Neural cell (in vitro differentiated cells): ENCODE data around the gene FSTL5. TPM values are rescaled to one million over a fixed set of nuclear protein-coding genes. Genes with fewer than 3 reads are reported as not detected.

Experiments
- H2AFZ ChIP-seq: fragments of 200-600, 300-800 bp; sonication (generic), shearing (Covaris generic); 2 replicates; pipeline ENCODE4 v1.6.0; 2014; ENCODE audit warnings: low read depth, mild to moderate bottlenecking, antibody characterized with exemption, low read length, moderate library complexity
- H3F3A ChIP-seq: fragments of 200-600 bp; shearing (Covaris generic); 2 replicates; pipeline ENCODE4 v1.6.1; 2016; ENCODE audit warnings: mild to moderate bottlenecking, moderate library complexity, mixed read lengths, antibody characterized with exemption, low read length; ENCODE audit not compliant: insufficient read depth, poor library complexity, severe bottlenecking
- H3K27ac ChIP-seq: fragments of 200-600, 300-800 bp; sonication (generic), shearing (Covaris generic); 2 replicates; pipeline ENCODE4 v1.5.1; 2014; ENCODE audit warnings: mild to moderate bottlenecking, low read length, moderate library complexity
- H3K27me3 ChIP-seq: fragments of 300-800, 200-600 bp; sonication (generic), shearing (Covaris generic); 2 replicates; pipeline ENCODE4 v1.6.0; 2014; ENCODE audit warnings: mild to moderate bottlenecking, low read depth, low read length, moderate library complexity; ENCODE audit not compliant: insufficient read depth
- H3K36me3 ChIP-seq: fragments of 300-800, 200-600 bp; sonication (generic), shearing (Covaris generic); 2 replicates; pipeline ENCODE4 v1.5.1; 2014; ENCODE audit warnings: mild to moderate bottlenecking, antibody characterized with exemption, low read length, moderate library complexity; ENCODE audit not compliant: insufficient read depth
- H3K4me2 ChIP-seq: fragments of 300-800, 200-600 bp; sonication (generic), shearing (Covaris generic); 2 replicates; pipeline ENCODE4 v1.6.0; 2014; ENCODE audit warnings: mild to moderate bottlenecking, low read length
- H3K4me3 ChIP-seq: fragments of 300-800, 200-600 bp; sonication (generic), shearing (Covaris generic); 2 replicates; pipeline ENCODE4 v1.5.1; 2014; ENCODE audit warnings: mild to moderate bottlenecking, low read length, moderate library complexity
- H3K79me2 ChIP-seq: fragments of 200-600 bp; shearing (Covaris generic); replicated peaks from 2 replicates; pipeline ENCODE4 v1.6.0; 2014; ENCODE audit warnings: mild to moderate bottlenecking, low read length, moderate library complexity; ENCODE audit not compliant: insufficient read depth
- H3K9ac ChIP-seq: fragments of 300-800, 200-600 bp; sonication (generic), shearing (Covaris generic); 2 replicates; pipeline ENCODE4 v1.6.1; 2016; ENCODE audit warnings: mild to moderate bottlenecking, low read length, mixed read lengths
- H3K9me2 ChIP-seq: fragments of 200-600 bp; shearing (Covaris generic); 2 replicates; pipeline ENCODE4 v1.6.1; 2016; ENCODE audit warnings: mild to moderate bottlenecking, low read length, mixed read lengths; ENCODE audit not compliant: insufficient read depth
- H3K9me3 ChIP-seq: fragments of 200-600, 300-800 bp; sonication (generic), shearing (Covaris generic); 2 replicates; pipeline ENCODE4 v1.6.1; 2016; ENCODE audit warnings: mild to moderate bottlenecking, mixed run types, low read length, moderate library complexity, mixed read lengths
- H4K20me1 ChIP-seq: fragments of 200-600 bp; shearing (Covaris generic); 2 replicates; pipeline ENCODE4 v1.6.1; 2016; ENCODE audit warnings: mild to moderate bottlenecking, mixed run types; ENCODE audit not compliant: insufficient read depth
- EP300 ChIP-seq: fragments of 450-650 bp; conservative IDR thresholded peaks from 2 replicates; pipeline ENCODE4 v1.6.1; 2014; ENCODE audit warnings: antibody characterized with exemption, mild to moderate bottlenecking, moderate library complexity; ENCODE audit not compliant: poor library complexity, severe bottlenecking
- EZH2 ChIP-seq: fragments of 200-600, 300-800 bp; shearing (Covaris generic), sonication (generic); IDR thresholded peaks from 2 replicates; pipeline ENCODE4 v1.6.1; 2014; ENCODE audit warnings: antibody characterized with exemption, low read length, borderline replicate concordance, mild to moderate bottlenecking; ENCODE audit not compliant: insufficient read depth, poor library complexity, severe bottlenecking
- MXI1 ChIP-seq: fragments of 450-650 bp; conservative IDR thresholded peaks from 2 replicates; pipeline ENCODE4 v1.6.1; 2014; ENCODE audit warnings: antibody characterized with exemption, mild to moderate bottlenecking; ENCODE audit not compliant: poor library complexity, severe bottlenecking
- POLR2AphosphoS5 ChIP-seq: IDR thresholded peaks from 2 replicates; pipeline ENCODE4 v1.6.1; 2012
- RAD21 ChIP-seq: fragments of 450-650 bp; conservative IDR thresholded peaks from 2 replicates; pipeline ENCODE4 v1.6.1; 2014; ENCODE audit warnings: antibody characterized with exemption, mild to moderate bottlenecking, moderate library complexity
- SMC3 ChIP-seq: fragments of 450-650 bp; conservative IDR thresholded peaks from 2 replicates; pipeline ENCODE4 v1.6.1; 2014; ENCODE audit warnings: antibody characterized with exemption, mild to moderate bottlenecking, moderate library complexity; ENCODE audit not compliant: poor library complexity
- TAF1 ChIP-seq: IDR thresholded peaks from 2 replicates; pipeline ENCODE4 v1.6.1; 2012; ENCODE audit warnings: low read depth
- polyA plus RNA-seq: library from polyadenylated mRNA; depleted of rRNA; stranded (reverse); fragments of >200 nt; gene quantifications from 2 replicates; pipeline ENCODE4 v1.2.3, GENCODE V29; 2014
- TF ChIP-seq, protein P1 (sequence below): IDR thresholded peaks from 2 replicates; pipeline ENCODE4 v1.6.1; 2012; ENCODE audit warnings: borderline replicate concordance
- TF ChIP-seq, protein P2 (sequence below): fragments of 450-650 bp; IDR thresholded peaks from 2 replicates; pipeline ENCODE4 v1.5.1; 2014; ENCODE audit warnings: antibody characterized with exemption, mild to moderate bottlenecking, moderate library complexity; ENCODE audit not compliant: poor library complexity, severe bottlenecking

Gene FSTL5
- polyA plus RNA-seq, 1 donor from 2014 or later = 6.8 TPM

DNA sequence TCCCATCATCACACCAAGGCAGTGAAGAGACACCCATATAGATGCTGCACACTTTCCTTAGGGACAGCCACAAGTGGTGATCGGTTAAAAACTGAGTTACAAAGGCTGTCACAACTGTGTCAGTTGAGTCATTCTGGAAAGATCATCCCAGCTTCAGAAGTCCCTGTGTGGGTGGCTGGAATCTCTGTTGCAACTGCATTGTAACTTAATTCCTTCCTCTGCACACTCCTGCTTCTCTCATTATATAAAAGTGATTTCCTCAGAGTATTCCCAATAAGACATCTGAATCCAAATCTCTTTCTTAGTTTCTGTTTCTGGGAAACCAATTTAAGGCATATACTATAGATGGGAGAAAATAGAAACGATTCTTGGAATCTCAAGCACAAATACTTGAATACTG is 88.1 kb downstream of the FSTL5 start:
- Histone ChIP-seq H3K4me2 (no peak overlapping the region), H3K9ac (no peak overlapping the region), H2AFZ (no peak overlapping the region), H3K4me3 (no peak overlapping the region), H3K27ac (no peak overlapping the region), H3K9me3 (no peaks in the 10 kb centered on the region), H3F3A (no peaks in the 10 kb centered on the region), H3K9me2 (no peaks in the 10 kb centered on the region), H3K79me2 (no peaks in the 10 kb centered on the region), H4K20me1 (no peaks in the 10 kb centered on the region), H3K27me3 (no peaks in the 10 kb centered on the region), H3K36me3 (no peaks in the 10 kb centered on the region)
- no peak for TF ChIP-seq RAD21
- no peak for TF ChIP-seq SMC3
- no peak for TF ChIP-seq EZH2
- TF ChIP-seq TAF1 = no peak
- TF ChIP-seq, protein P1, sequence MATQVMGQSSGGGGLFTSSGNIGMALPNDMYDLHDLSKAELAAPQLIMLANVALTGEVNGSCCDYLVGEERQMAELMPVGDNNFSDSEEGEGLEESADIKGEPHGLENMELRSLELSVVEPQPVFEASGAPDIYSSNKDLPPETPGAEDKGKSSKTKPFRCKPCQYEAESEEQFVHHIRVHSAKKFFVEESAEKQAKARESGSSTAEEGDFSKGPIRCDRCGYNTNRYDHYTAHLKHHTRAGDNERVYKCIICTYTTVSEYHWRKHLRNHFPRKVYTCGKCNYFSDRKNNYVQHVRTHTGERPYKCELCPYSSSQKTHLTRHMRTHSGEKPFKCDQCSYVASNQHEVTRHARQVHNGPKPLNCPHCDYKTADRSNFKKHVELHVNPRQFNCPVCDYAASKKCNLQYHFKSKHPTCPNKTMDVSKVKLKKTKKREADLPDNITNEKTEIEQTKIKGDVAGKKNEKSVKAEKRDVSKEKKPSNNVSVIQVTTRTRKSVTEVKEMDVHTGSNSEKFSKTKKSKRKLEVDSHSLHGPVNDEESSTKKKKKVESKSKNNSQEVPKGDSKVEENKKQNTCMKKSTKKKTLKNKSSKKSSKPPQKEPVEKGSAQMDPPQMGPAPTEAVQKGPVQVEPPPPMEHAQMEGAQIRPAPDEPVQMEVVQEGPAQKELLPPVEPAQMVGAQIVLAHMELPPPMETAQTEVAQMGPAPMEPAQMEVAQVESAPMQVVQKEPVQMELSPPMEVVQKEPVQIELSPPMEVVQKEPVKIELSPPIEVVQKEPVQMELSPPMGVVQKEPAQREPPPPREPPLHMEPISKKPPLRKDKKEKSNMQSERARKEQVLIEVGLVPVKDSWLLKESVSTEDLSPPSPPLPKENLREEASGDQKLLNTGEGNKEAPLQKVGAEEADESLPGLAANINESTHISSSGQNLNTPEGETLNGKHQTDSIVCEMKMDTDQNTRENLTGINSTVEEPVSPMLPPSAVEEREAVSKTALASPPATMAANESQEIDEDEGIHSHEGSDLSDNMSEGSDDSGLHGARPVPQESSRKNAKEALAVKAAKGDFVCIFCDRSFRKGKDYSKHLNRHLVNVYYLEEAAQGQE = no peak
- no peak for TF ChIP-seq MXI1
- TF ChIP-seq, protein P2, sequence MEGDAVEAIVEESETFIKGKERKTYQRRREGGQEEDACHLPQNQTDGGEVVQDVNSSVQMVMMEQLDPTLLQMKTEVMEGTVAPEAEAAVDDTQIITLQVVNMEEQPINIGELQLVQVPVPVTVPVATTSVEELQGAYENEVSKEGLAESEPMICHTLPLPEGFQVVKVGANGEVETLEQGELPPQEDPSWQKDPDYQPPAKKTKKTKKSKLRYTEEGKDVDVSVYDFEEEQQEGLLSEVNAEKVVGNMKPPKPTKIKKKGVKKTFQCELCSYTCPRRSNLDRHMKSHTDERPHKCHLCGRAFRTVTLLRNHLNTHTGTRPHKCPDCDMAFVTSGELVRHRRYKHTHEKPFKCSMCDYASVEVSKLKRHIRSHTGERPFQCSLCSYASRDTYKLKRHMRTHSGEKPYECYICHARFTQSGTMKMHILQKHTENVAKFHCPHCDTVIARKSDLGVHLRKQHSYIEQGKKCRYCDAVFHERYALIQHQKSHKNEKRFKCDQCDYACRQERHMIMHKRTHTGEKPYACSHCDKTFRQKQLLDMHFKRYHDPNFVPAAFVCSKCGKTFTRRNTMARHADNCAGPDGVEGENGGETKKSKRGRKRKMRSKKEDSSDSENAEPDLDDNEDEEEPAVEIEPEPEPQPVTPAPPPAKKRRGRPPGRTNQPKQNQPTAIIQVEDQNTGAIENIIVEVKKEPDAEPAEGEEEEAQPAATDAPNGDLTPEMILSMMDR = no peak
- TF ChIP-seq EP300 = no peak
- TF ChIP-seq POLR2AphosphoS5 = no peak

DNA sequence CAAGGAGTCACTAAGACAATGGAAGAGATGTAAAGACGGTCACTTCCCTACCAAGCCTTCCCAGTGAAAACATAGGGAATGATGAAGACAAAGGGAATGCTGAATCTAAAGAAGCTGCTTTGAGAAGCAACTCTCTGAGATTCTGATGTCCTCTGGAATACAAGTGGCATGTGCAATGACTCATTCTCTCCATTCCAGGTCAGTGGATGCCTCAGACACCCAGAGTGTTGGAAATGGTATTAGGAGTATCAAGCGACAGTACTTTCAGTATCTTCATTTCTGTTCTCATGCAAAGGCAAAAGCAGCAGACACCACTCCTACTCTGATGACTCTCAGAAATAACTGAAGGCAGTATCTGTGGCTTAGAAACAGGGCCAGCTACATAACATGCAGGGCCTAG is 102.6 kb downstream of the FSTL5 start:
- Histone ChIP-seq H3K79me2 (no peaks in the 10 kb centered on the region), H3K9ac (no peak overlapping the region), H3K4me3 (no peak overlapping the region), H3K27me3 (no peaks in the 10 kb centered on the region), H3K36me3 (no peaks in the 10 kb centered on the region), H3K27ac (no peak overlapping the region), H3K9me2 (no peaks in the 10 kb centered on the region), H4K20me1 (no peaks in the 10 kb centered on the region), H3K9me3 (no peaks in the 10 kb centered on the region), H3F3A (no peaks in the 10 kb centered on the region), H3K4me2 (no peak overlapping the region), H2AFZ (no peak overlapping the region)
- TF ChIP-seq, protein P2 = no peak
- TF ChIP-seq, protein P1 = no peak
- TF ChIP-seq MXI1 (no peak), POLR2AphosphoS5 (no peak), RAD21 (no peak), EP300 (no peak), EZH2 (no peak), SMC3 (no peak), TAF1 (no peak)
